ENCODE data around the gene FKBP8.

DNA sequence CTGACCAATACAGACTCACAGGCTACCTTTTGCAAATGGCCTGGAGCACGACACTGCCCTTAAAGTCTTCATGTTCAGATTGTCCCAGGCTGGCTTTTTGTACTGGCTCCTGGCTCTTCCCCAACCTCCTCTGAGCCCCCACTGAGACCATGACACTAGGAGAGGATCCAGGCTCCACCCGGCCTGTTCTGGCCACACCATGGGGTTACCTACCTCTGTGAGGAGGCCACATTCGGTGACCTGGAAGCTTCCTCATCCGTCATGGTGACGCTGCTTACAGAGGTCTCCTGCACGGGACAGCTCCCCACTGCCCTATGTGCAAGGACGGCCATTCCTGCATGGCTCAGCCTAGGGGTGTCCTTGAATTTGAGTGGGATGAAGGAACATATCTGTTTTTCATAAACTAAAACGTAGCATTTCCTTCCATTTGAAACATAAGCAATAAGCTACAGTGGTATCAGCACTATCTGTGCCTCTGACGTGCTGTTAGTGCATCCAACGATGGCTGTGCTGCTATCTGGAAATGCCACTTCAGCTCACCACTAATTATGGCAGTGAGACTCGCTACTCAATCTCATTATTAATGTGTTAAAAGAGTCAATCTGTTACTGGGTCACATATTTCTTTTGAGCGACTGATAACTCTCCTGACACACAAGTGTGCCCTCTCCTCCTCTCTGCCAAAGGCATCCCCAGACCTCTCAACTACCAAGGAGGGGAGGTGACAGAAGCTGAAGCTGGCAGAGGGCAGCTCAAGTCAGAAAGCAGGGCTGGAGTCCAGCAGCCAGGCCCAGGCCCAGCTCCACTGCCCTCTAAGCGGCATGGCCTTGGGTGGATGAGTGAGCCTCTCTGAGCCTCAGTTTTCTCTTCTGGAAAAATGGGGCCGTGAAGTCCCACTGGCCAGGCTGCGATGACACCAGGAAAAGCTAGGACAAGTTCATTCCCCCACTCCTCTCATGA, 51.1 kb downstream of the FKBP8 start:
- TF ChIP-seq, protein P1, sequence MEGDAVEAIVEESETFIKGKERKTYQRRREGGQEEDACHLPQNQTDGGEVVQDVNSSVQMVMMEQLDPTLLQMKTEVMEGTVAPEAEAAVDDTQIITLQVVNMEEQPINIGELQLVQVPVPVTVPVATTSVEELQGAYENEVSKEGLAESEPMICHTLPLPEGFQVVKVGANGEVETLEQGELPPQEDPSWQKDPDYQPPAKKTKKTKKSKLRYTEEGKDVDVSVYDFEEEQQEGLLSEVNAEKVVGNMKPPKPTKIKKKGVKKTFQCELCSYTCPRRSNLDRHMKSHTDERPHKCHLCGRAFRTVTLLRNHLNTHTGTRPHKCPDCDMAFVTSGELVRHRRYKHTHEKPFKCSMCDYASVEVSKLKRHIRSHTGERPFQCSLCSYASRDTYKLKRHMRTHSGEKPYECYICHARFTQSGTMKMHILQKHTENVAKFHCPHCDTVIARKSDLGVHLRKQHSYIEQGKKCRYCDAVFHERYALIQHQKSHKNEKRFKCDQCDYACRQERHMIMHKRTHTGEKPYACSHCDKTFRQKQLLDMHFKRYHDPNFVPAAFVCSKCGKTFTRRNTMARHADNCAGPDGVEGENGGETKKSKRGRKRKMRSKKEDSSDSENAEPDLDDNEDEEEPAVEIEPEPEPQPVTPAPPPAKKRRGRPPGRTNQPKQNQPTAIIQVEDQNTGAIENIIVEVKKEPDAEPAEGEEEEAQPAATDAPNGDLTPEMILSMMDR (IDR thresholded peaks at IDR 0.05; ENCODE audit: insufficient read depth, low read depth, low read length) = no peak
- no peak for TF ChIP-seq EZH2 (IDR thresholded peaks at IDR 0.05; ENCODE audit: insufficient read depth, low read length)
